ENCODE data around the gene AXDND1. TPM values are rescaled to one million over a fixed set of nuclear protein-coding genes. Genes with fewer than 3 reads are reported as not detected.

AXDND1 gene
- total and polyA plus RNA-seq, 9 of the 15 experiments (the other 6 are each of a cell fraction or from before 2014, with no cell fraction given): 0.03 to 0.13 (median 0.06) TPM; not detected in 5

- TF ChIP-seq, protein P1, sequence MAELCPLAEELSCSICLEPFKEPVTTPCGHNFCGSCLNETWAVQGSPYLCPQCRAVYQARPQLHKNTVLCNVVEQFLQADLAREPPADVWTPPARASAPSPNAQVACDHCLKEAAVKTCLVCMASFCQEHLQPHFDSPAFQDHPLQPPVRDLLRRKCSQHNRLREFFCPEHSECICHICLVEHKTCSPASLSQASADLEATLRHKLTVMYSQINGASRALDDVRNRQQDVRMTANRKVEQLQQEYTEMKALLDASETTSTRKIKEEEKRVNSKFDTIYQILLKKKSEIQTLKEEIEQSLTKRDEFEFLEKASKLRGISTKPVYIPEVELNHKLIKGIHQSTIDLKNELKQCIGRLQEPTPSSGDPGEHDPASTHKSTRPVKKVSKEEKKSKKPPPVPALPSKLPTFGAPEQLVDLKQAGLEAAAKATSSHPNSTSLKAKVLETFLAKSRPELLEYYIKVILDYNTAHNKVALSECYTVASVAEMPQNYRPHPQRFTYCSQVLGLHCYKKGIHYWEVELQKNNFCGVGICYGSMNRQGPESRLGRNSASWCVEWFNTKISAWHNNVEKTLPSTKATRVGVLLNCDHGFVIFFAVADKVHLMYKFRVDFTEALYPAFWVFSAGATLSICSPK (IDR thresholded peaks at IDR 0.05; ENCODE audit: borderline replicate concordance): peak; percentile 73; the same call in 1 of the 2 replicates
- TF ChIP-seq ZNF197 (CRISPR knock-in tag; IDR thresholded peaks at IDR 0.05; ENCODE audit: low read depth) (peak; percentile 77; the same call in 1 of the 2 replicates), CAMTA2 (CRISPR knock-in tag; conservative IDR thresholded peaks at IDR 0.05) (no peak), TBP (optimal IDR thresholded peaks at IDR 0.05; ENCODE audit: low read depth, low read length) (peak; percentile 75), EP300 (IDR thresholded peaks at IDR 0.05; ENCODE audit: low read length) (0 out of 2 replicates have a peak, but pooled peaks have one; percentile 24), UBTF (IDR thresholded peaks at IDR 0.05; ENCODE audit: borderline replicate concordance in 1 of 2, low read depth in 2 of 2, low read length in 2 of 2) (peak; percentile 50 to 79; a peak in 2 of 4 replicates), POLR3A (IDR thresholded peaks at IDR 0.05; ENCODE audit: borderline replicate concordance, extremely low read depth, insufficient read depth, insufficient read length) (no peak), SAFB (IDR thresholded peaks at IDR 0.05; ENCODE audit: borderline replicate concordance, low read depth, low read length) (peak; percentile 89; the same call in 1 of the 2 replicates), HIVEP1 (CRISPR knock-in tag; IDR thresholded peaks at IDR 0.05) (no peak), ZNF224 (CRISPR knock-in tag; IDR thresholded peaks at IDR 0.05) (no peak)
- TF ChIP-seq, protein P2, sequence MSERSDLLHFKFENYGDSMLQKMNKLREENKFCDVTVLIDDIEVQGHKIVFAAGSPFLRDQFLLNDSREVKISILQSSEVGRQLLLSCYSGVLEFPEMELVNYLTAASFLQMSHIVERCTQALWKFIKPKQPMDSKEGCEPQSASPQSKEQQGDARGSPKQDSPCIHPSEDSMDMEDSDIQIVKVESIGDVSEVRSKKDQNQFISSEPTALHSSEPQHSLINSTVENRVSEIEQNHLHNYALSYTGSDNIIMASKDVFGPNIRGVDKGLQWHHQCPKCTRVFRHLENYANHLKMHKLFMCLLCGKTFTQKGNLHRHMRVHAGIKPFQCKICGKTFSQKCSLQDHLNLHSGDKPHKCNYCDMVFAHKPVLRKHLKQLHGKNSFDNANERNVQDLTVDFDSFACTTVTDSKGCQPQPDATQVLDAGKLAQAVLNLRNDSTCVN (CRISPR knock-in tag; IDR thresholded peaks at IDR 0.05): 0 out of 2 replicates have a peak, but pooled peaks have one; percentile 40
- TF ChIP-seq, protein P3, sequence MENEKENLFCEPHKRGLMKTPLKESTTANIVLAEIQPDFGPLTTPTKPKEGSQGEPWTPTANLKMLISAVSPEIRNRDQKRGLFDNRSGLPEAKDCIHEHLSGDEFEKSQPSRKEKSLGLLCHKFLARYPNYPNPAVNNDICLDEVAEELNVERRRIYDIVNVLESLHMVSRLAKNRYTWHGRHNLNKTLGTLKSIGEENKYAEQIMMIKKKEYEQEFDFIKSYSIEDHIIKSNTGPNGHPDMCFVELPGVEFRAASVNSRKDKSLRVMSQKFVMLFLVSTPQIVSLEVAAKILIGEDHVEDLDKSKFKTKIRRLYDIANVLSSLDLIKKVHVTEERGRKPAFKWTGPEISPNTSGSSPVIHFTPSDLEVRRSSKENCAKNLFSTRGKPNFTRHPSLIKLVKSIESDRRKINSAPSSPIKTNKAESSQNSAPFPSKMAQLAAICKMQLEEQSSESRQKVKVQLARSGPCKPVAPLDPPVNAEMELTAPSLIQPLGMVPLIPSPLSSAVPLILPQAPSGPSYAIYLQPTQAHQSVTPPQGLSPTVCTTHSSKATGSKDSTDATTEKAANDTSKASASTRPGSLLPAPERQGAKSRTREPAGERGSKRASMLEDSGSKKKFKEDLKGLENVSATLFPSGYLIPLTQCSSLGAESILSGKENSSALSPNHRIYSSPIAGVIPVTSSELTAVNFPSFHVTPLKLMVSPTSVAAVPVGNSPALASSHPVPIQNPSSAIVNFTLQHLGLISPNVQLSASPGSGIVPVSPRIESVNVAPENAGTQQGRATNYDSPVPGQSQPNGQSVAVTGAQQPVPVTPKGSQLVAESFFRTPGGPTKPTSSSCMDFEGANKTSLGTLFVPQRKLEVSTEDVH (IDR thresholded peaks at IDR 0.05; ENCODE audit: low read depth, partially characterized antibody): peak; percentile 80
- TF ChIP-seq, protein P4, sequence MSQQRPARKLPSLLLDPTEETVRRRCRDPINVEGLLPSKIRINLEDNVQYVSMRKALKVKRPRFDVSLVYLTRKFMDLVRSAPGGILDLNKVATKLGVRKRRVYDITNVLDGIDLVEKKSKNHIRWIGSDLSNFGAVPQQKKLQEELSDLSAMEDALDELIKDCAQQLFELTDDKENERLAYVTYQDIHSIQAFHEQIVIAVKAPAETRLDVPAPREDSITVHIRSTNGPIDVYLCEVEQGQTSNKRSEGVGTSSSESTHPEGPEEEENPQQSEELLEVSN (IDR thresholded peaks at IDR 0.05; ENCODE audit: borderline replicate concordance in 1 of 2, extremely low read depth in 1 of 2, insufficient read depth in 1 of 2, insufficient read length in 1 of 2, low read depth in 1 of 2, low read length in 1 of 2, poor library complexity in 1 of 2, severe bottlenecking in 1 of 2): peak; percentile 66 to 81
- TF ChIP-seq, protein P5, sequence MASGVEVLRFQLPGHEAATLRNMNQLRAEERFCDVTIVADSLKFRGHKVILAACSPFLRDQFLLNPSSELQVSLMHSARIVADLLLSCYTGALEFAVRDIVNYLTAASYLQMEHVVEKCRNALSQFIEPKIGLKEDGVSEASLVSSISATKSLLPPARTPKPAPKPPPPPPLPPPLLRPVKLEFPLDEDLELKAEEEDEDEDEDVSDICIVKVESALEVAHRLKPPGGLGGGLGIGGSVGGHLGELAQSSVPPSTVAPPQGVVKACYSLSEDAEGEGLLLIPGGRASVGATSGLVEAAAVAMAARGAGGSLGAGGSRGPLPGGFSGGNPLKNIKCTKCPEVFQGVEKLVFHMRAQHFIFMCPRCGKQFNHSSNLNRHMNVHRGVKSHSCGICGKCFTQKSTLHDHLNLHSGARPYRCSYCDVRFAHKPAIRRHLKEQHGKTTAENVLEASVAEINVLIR (CRISPR knock-in tag; IDR thresholded peaks at IDR 0.05): 0 out of 2 replicates have a peak, but pooled peaks have one; percentile 34
Measured at GRCh38 chr1:179365342-179366092, at the start of gene AXDND1 (continued).

Measured in K562 (cell line).